DOHH2 (cell line): ENCODE measurements around the gene MYT1.

Source experiments
- H3F3A ChIP-seq: fragments of 200-600 bp; sonication (generic), shearing (Covaris generic); 2 replicates; pipeline ENCODE4 v1.6.0; 2016; ENCODE audit warnings: antibody characterized with exemption, mild to moderate bottlenecking; ENCODE audit not compliant: control insufficient read depth, insufficient read depth
- H3K27ac ChIP-seq: fragments of 200-600 bp; sonication (generic); 2 replicates; pipeline ENCODE4 v1.5.1; 2014; ENCODE audit warnings: low read depth, mild to moderate bottlenecking, low read length, moderate library complexity
- H3K27me3 ChIP-seq: fragments of 200-600 bp; sonication (generic); 2 replicates; pipeline ENCODE4 v1.6.1; 2014; ENCODE audit warnings: mild to moderate bottlenecking, low read length, mixed read lengths; ENCODE audit not compliant: control insufficient read depth
- H3K36me3 ChIP-seq: fragments of 200-600 bp; sonication (generic); 2 replicates; pipeline ENCODE4 v1.6.1; 2014; ENCODE audit warnings: mild to moderate bottlenecking, low read length, moderate library complexity, mixed read lengths; ENCODE audit not compliant: control insufficient read depth
- H3K4me1 ChIP-seq: fragments of 200-600 bp; sonication (generic); 2 replicates; pipeline ENCODE4 v1.6.1; 2014; ENCODE audit warnings: mild to moderate bottlenecking, low read length, mixed read lengths; ENCODE audit not compliant: control insufficient read depth
- H3K4me2 ChIP-seq: fragments of 200-600 bp; sonication (generic); 2 replicates; pipeline ENCODE4 v1.6.0; 2014; ENCODE audit warnings: mild to moderate bottlenecking, low read length, moderate library complexity
- H3K4me3 ChIP-seq: fragments of 200-600 bp; sonication (generic); 2 replicates; pipeline ENCODE4 v1.5.1; 2014; ENCODE audit warnings: mild to moderate bottlenecking, low read length, mixed read lengths
- H3K79me2 ChIP-seq: fragments of 200-600 bp; sonication (generic); 2 replicates; pipeline ENCODE4 v1.6.1; 2014; ENCODE audit warnings: mild to moderate bottlenecking, low read length, mixed read lengths; ENCODE audit not compliant: control insufficient read depth
- H3K9me2 ChIP-seq: fragments of 200-600 bp; sonication (generic); replicated peaks from 2 replicates; pipeline ENCODE4 v1.6.1; 2014; ENCODE audit warnings: mild to moderate bottlenecking, low read length, mixed read lengths; ENCODE audit not compliant: control insufficient read depth
- H3K9me3 ChIP-seq: fragments of 200-600 bp; sonication (generic); 2 replicates; pipeline ENCODE4 v1.6.1; 2014; ENCODE audit warnings: antibody characterized with exemption, low read length, mixed read lengths; ENCODE audit not compliant: control insufficient read depth, insufficient read depth
- H4K20me1 ChIP-seq: fragments of 200-600 bp; sonication (generic); 2 replicates; pipeline ENCODE4 v1.6.0; 2014; ENCODE audit warnings: low read depth, mild to moderate bottlenecking, antibody characterized with exemption, low read length, moderate library complexity; ENCODE audit not compliant: control insufficient read depth, insufficient read depth
- EZH2phosphoT487 ChIP-seq: fragments of 200-600 bp; sonication (generic); IDR thresholded peaks from 2 replicates; pipeline ENCODE4 v1.6.1; 2017; ENCODE audit warnings: borderline replicate concordance, mild to moderate bottlenecking, antibody characterized with exemption, low read length, moderate library complexity, mixed read lengths
- TF ChIP-seq, protein P1 (sequence below): fragments of 200-600 bp; sonication (generic); IDR thresholded peaks from one replicate; pipeline ENCODE4 v1.5.1; 2014; ENCODE audit warnings: antibody characterized with exemption, mild to moderate bottlenecking, low read depth, low read length; ENCODE audit not compliant: poor library complexity, severe bottlenecking

The MYT1 gene

DNA sequence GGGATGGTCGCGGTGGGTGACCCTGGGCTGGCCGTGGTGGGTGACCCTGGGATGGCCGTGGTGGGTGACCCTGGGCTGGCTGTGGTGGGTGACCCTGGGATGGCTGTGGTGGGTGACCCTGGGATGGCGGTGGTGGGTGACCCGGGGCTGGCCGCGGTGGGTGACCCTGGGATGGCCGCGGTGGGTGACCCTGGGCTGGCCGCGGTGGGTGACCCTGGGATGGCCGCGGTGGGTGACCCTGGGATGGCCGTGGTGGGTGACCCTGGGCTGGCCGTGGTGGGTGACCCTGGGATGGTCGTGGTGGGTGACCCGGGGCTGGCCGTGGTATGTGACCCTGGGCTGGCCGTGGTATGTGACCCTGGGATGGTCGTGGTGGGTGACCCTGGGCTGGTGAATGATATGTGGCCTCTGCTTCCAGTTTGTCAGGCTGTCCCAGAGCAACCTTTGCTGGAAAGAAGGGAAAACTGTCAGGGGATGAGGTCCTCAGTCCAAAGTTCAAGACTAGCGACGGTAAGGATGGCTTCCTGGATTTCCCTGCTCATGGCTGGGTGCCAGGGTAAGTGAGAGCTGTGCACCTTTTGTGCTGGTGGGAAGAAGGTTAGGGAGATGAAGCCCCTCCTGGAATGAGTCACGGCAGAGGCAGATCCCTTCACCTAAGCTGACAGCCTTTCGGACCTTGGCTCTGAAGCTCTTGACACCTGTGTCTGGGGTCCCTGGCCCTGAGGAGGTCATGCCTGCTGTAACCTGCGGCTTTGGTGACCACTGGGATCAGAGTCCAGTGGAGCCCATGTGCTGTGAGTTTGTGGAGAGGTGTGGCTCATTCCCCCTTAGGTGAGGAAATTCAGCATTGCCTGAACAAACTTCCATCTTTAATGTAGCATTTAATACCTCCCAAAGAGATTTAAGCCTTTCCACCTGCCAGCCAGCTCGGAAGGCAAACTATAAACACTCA is 72.2 kb downstream of the MYT1 start:
- no peaks in the 10 kb centered on the region for H3K79me2 ChIP-seq
- no peak for TF ChIP-seq EZH2phosphoT487
- H3K9me3 ChIP-seq, result no peaks in the 10 kb centered on the region
- H3F3A ChIP-seq, result no peaks in the 10 kb centered on the region
- H3K4me2 ChIP-seq, result no peak overlapping the region
- no peak overlapping the region for H3K4me3 ChIP-seq
- H3K27me3 ChIP-seq, result no peaks in the 10 kb centered on the region
- H4K20me1 ChIP-seq, result no peaks in the 10 kb centered on the region
- H3K9me2 ChIP-seq, result no peaks in the 10 kb centered on the region
- H3K4me1 ChIP-seq, result no peaks in the 10 kb centered on the region
- H3K36me3 ChIP-seq, result no peaks in the 10 kb centered on the region
- H3K27ac ChIP-seq, result no peak overlapping the region

DNA sequence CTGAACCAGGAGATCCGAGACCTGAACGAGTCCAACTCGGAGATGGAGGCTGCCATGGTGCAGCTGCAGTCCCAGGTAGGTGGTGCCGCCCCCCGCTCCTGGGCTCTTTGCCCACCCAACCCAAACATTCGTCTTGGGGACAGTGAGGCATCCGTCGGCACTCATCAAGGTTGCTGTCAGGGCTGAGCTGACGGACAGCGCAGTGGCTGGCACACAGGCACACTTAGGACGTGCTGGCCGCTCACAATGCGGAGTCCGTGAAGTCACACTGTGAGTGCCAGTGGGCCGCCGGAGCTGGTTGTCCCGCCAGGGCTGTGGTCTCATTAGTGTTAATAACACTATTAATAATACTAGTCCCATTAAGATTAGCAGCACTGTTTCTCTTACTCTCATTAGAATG is 73.1 kb downstream of the MYT1 start:
- Histone ChIP-seq H3K4me1 (no peaks in the 10 kb centered on the region), H3K79me2 (no peaks in the 10 kb centered on the region), H3K9me2 (no peaks in the 10 kb centered on the region), H3K9me3 (no peaks in the 10 kb centered on the region), H3K4me3 (no peak overlapping the region), H3K27ac (no peak overlapping the region), H4K20me1 (no peaks in the 10 kb centered on the region), H3F3A (no peaks in the 10 kb centered on the region), H3K27me3 (no peaks in the 10 kb centered on the region), H3K4me2 (no peak overlapping the region), H3K36me3 (no peaks in the 10 kb centered on the region)
- TF ChIP-seq, protein P1, sequence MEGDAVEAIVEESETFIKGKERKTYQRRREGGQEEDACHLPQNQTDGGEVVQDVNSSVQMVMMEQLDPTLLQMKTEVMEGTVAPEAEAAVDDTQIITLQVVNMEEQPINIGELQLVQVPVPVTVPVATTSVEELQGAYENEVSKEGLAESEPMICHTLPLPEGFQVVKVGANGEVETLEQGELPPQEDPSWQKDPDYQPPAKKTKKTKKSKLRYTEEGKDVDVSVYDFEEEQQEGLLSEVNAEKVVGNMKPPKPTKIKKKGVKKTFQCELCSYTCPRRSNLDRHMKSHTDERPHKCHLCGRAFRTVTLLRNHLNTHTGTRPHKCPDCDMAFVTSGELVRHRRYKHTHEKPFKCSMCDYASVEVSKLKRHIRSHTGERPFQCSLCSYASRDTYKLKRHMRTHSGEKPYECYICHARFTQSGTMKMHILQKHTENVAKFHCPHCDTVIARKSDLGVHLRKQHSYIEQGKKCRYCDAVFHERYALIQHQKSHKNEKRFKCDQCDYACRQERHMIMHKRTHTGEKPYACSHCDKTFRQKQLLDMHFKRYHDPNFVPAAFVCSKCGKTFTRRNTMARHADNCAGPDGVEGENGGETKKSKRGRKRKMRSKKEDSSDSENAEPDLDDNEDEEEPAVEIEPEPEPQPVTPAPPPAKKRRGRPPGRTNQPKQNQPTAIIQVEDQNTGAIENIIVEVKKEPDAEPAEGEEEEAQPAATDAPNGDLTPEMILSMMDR, result no peak
- TF ChIP-seq EZH2phosphoT487, result no peak

- Histone ChIP-seq H4K20me1 (no peaks in the 10 kb centered on the region), H3K9me3 (no peaks in the 10 kb centered on the region), H3K36me3 (no peaks in the 10 kb centered on the region), H3F3A (no peaks in the 10 kb centered on the region), H3K79me2 (no peaks in the 10 kb centered on the region), H3K27ac (no peak overlapping the region), H3K4me1 (no peaks in the 10 kb centered on the region), H3K4me2 (no peak overlapping the region), H3K27me3 (no peaks in the 10 kb centered on the region), H3K4me3 (no peak overlapping the region), H3K9me2 (no peaks in the 10 kb centered on the region)
- no peak for TF ChIP-seq EZH2phosphoT487
- TF ChIP-seq, protein P1, result peak; percentile 10
Observed at GRCh38 chr20:64238115-64238825, 74.0 kb downstream of the MYT1 start.
